Pancreas (tissue), 10 donors: ENCODE results near the gene GPR160. TPM values are rescaled to one million over a fixed set of nuclear protein-coding genes. Genes with fewer than 3 reads are reported as not detected.

ENCODE experiments used
- ATAC-seq, 4 donors: fragments of 200-7000 bp; cut with Tn5 transposase; one replicate each; pipeline versions ENCODE4 v1.8.0 to v1.9.1; 2020; ENCODE audit warnings: mild to moderate bottlenecking in 4 of 4, moderate library complexity in 4 of 4
- DNase-seq, 6 donors: peaks; one replicate each; pipeline ENCODE4 v3.0.0-alpha.2; 2020
- FAIRE-seq: peaks from 2 replicates; lab custom pipeline; 2012; peaks lifted over from hg19 to GRCh38; lab: Jason Lieb, UNC
- H3K27ac ChIP-seq, 4 donors: fragments of 200-600 bp; sonication (generic); 1 replicate in 3 of 4; 2 replicates in 1 of 4; pipeline versions ENCODE4 v1.5.0 to v1.8.0; 2020
- H3K27me3 ChIP-seq, 4 donors: fragments of 200-600 bp; one replicate each; pipeline ENCODE4 v1.8.0; 2021
- H3K36me3 ChIP-seq, 3 donors: fragments of 200-600 bp; sonication (generic) in 1 of 3; one replicate each; pipeline versions ENCODE4 v1.5.0 to v1.8.0; 2020 to 2021
- H3K4me1 ChIP-seq, 3 donors: fragments of 200-600 bp; one replicate each; pipeline ENCODE4 v1.8.0; 2021
- H3K4me3 ChIP-seq, 4 donors: fragments of 200-600 bp; sonication (generic) in 2 of 4; one replicate each; pipeline versions ENCODE4 v1.5.0 to v1.8.0; 2020 to 2021
- H3K9me3 ChIP-seq, 4 donors: fragments of 200-600 bp; one replicate each; pipeline ENCODE4 v1.8.0; 2021
- CTCF ChIP-seq, 4 donors: fragments of 200-600 bp; sonication (generic) in 3 of 4; IDR thresholded peaks; one replicate each; pipeline versions ENCODE4 v1.5.0 to v1.8.0; 2021; ENCODE audit warnings: antibody characterized with exemption in 4 of 4
- WGBS, 2 donors: extraction: QIAGEN DNeasy Blood & Tissue Kit; methylation state at CpG; one replicate each; pipeline ENCODE4 v1.1.7; 2013; 5-methylcytosine and 5-hydroxymethylcytosine counted together
- intact Hi-C, 3 donors: fragments of 100-400 bp; cut with DNase I; formaldehyde crosslinking; loops; one replicate each; pipeline versions ENCODE4 v1.11.1 to v1.14.2; 2022
- polyA plus RNA-seq, 2 donors: library from polyadenylated mRNA; stranded (reverse); fragments of 200-250 nt; gene quantifications; one replicate each; pipeline ENCODE4 v1.2.3, GENCODE V29; 2013
- total RNA-seq, 6 donors: library from RNA; stranded (reverse); fragmentation: NEBNext Ultra II Directional in 4 of 6; extraction: Animal tissue kit (Norgen Biotek cat#: 25700) in 4 of 6; gene quantifications; one replicate each; pipeline versions ENCODE4 v1.2.1 to v1.2.4, GENCODE V29; 2021 to 2023
- donor health status: healthy with polysubstance abuse.
- donor health status: DM: no; HTN: no; CAD: no; lungs with moderate emphysema.
- donor health status: DM: no; HTN: no; CAD: no.
- donor health status: control.
- donor health status: control.
- donor health status: Bipolar disorder and iron deficiency.
- donor health status: DM: yes; HTN: yes; CAD: no.
- donor health status: DM: no; HTN: no; CAD: no.
- donor health status: DM: no; HTN: no; CAD: no.
- donor health status: DM: yes; HTN: yes; CAD: no.

The GPR160 gene
- total RNA-seq = 10 to 100 TPM in 3 of 6 donors, 1 to 10 TPM in 3; 7.6 to 12.7 (median 10.2) TPM
- 1 to 10 TPM; 4.4 to 5.1 TPM for polyA plus RNA-seq

GRCh38 chr3:170037463-170038433 lies at the start of gene GPR160:
TSS of gene GPR160 (plus strand) at chr3:170037995. CDS start at chr3:170083973, 45,978 bp downstream.
- H3K36me3 ChIP-seq = no peaks in the 10 kb centered on the region
- DNase-seq = peak; percentile 84 to 95 (median 90)
- TF ChIP-seq CTCF (IDR thresholded peaks at IDR 0.05) = peak; percentile 50 to 80 (median 74)
- intact Hi-C loops = no loop called here
- no peaks in the 10 kb centered on the region for H3K9me3 ChIP-seq
- H3K4me3 ChIP-seq = peak within 1 kb of the TSS; percentile 50 to 78 (median 68)
- 2% methylated on average over 69 to 78 of the region's 78 CpGs for WGBS, 2 donors
- peaks cover 0 to 12% (median 0%) of the 10 kb centered on the region in 3 donors for H3K4me1 ChIP-seq
- no peaks in the 10 kb centered on the region for H3K27me3 ChIP-seq
- H3K27ac ChIP-seq = peak within 1 kb of the TSS; percentile 13 to 87 (median 67)
- no peak for FAIRE-seq
- ATAC-seq = peak; percentile 87 to 90 (median 90)

- no peak overlapping the region for H3K27ac ChIP-seq
- WGBS, 2 donors = 94 to 96% methylated on average over 4 of the region's 4 CpGs
- ATAC-seq = no peak
- no peaks in the 10 kb centered on the region for H3K27me3 ChIP-seq
- TF ChIP-seq CTCF (IDR thresholded peaks at IDR 0.05) = no peak
- DNase-seq = no peak
- H3K4me1 ChIP-seq = no peaks in the 10 kb centered on the region
- no peaks in the 10 kb centered on the region for H3K9me3 ChIP-seq
- peak; percentile 13 for FAIRE-seq
- H3K36me3 ChIP-seq = peaks cover 0 to 53% (median 8%) of the 10 kb centered on the region in 3 donors
- intact Hi-C loops = no loop called here
- H3K4me3 ChIP-seq = no peak overlapping the region
Measured at GRCh38 chr3:169990431-169990830, 47.4 kb upstream of the GPR160 start.

GRCh38 chr3:169992156-169992555 lies 45.6 kb upstream of the GPR160 start:
- WGBS, 2 donors = 76 to 77% methylated on average over 3 of the region's 3 CpGs
- FAIRE-seq = no peak
- intact Hi-C loops = no loop called here
- H3K27ac ChIP-seq = no peak overlapping the region
- peaks cover 0 to 42% (median 3%) of the 10 kb centered on the region in 3 donors for H3K36me3 ChIP-seq
- no peak for TF ChIP-seq CTCF (IDR thresholded peaks at IDR 0.05)
- no peak for DNase-seq
- no peak for ATAC-seq
- no peaks in the 10 kb centered on the region for H3K27me3 ChIP-seq
- no peaks in the 10 kb centered on the region for H3K9me3 ChIP-seq
- H3K4me1 ChIP-seq = no peaks in the 10 kb centered on the region
- H3K4me3 ChIP-seq = no peak overlapping the region

GRCh38 chr3:169992781-169993180 lies 45.0 kb upstream of the GPR160 start:
- Histone ChIP-seq H3K4me3 (no peak overlapping the region), H3K4me1 (no peaks in the 10 kb centered on the region), H3K36me3 (peaks cover 0 to 36% (median 3%) of the 10 kb centered on the region in 3 donors), H3K9me3 (no peaks in the 10 kb centered on the region), H3K27ac (no peak overlapping the region), H3K27me3 (no peaks in the 10 kb centered on the region)
- ATAC-seq (no peak), FAIRE-seq (no peak), DNase-seq (no peak)
- no peak for TF ChIP-seq CTCF (IDR thresholded peaks at IDR 0.05)
- WGBS, 2 donors = 85% methylated on average over 5 of the region's 5 CpGs
- intact Hi-C loops = no loop called here
